GM19397 (cell line): ENCODE data around the gene NOP58.
"Not testable (repeated sequence)": the region's sequence is repeated elsewhere in the genome, so short reads cannot be mapped to it uniquely, and the experiment has no call there.

Experiments
- ATAC-seq: cut with Tn5 transposase; IDR thresholded peaks from one replicate; pipeline ENCODE4 v1.9.1; 2021; ENCODE audit warnings: mild to moderate bottlenecking, moderate library complexity; ENCODE audit not compliant: unreplicated experiment

Gene NOP58

GRCh38 chr2:202306034-202306433 is 40.5 kb downstream of the NOP58 start:
- no peak for ATAC-seq

DNA sequence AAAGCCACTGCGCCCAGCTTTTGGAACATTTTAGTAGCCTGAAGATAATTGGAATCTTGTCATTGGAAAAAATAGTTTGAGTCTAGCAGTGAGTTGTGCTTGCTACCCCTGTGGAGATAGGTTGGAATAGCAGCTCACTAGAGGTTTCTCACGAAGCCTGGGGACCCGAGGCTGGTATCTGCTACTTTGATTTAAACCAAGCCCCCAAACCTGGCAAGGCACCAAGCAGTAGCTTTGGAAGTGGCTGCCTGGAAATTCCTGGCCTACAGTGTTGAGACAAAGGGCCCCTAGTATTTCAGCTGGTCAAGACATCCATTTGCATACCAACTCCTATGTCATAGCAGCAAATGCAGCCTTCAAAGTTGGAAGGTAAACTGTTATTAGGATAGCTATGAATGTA is 42.1 kb downstream of the NOP58 start:
- no peak for ATAC-seq

- no peak for ATAC-seq
Observed at GRCh38 chr2:202311823-202312388, 46.3 kb downstream of the NOP58 start.

DNA sequence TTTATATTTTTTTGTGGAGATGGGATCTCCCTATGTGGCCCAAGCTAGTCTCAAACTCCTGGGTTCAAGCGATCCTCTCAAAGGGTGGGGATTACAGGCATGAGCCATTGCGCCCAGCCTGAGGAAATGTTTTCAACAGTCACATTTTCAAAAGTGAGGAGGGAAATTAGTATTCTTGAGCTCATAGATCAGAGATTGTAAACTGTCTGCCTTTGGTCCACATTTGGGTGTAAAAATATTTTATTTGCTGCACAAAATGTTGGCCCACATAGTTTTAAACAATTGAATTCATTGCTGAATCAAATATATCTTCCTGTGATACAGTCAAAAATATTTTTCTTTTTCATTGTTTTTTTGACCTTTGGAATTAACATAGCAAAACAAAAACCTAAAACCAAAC is 48.6 kb downstream of the NOP58 start:
- ATAC-seq, result no peak

DNA sequence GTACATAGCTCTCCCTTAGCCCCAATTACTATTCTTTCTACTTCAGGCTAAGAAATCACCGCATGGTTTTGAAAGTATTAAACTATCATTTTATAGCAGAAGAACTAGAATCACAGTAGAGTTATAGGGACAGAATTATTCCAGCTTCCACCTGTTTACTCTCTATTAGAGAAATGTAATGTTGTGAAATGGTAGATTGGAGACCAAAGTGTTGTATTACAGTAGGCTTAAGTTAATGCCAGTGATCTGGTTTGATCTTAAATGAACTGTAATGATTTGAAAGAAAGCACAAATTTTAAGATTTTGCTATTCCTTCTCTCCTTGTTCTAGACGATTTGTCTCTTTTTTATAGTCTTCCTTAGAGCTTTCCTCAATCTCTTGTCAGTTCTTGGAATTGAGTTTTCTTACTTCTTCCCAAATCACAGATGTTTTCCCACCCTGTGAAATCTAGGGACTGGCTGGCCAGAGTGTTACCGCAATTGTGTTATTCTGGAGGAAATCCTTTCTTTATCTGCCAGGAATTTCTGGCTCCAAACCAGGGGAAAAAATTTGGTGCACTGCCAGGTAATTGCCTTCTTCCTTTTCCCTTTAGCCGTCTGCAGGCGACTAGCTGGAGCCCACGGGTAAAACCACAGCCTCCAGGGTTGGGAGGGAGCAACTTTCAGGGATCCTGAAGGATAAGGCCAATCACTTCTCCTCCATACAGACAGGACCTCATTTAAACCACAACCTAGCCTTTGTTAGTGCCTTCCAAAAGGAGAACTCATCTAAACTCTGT is 51.7 kb downstream of the NOP58 start:
- no peak for ATAC-seq

DNA sequence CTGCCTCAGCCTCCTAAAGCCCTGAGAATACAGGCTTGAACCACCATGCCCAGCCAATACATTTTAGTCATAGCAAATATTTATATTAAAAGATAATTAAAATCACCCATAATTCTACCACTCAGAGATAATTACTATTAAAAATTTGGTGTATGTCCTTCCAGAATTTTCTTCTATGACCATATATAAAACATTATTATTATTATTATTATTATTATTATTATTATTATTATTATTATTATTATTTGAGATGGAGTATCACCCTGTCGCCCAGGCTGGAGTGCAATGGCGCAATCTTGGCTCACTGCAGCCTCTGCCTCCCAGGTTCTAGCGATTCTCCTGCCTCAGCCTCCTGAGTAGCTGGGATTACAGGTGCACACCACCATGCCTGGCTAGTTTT is 54.8 kb downstream of the NOP58 start:
- ATAC-seq, result not testable (repeated sequence)

GRCh38 chr2:202322435-202322834 is 56.9 kb downstream of the NOP58 start:
- ATAC-seq, result no peak

- ATAC-seq, result no peak
Observed at GRCh38 chr2:202327858-202328257, 62.3 kb downstream of the NOP58 start.

GRCh38 chr2:202335791-202336467 is 70.4 kb downstream of the NOP58 start:
- no peak for ATAC-seq

GRCh38 chr2:202337151-202337550 is 71.6 kb downstream of the NOP58 start:
- no peak for ATAC-seq

- no peak for ATAC-seq
Observed at GRCh38 chr2:202337706-202338346, 72.3 kb downstream of the NOP58 start.

DNA sequence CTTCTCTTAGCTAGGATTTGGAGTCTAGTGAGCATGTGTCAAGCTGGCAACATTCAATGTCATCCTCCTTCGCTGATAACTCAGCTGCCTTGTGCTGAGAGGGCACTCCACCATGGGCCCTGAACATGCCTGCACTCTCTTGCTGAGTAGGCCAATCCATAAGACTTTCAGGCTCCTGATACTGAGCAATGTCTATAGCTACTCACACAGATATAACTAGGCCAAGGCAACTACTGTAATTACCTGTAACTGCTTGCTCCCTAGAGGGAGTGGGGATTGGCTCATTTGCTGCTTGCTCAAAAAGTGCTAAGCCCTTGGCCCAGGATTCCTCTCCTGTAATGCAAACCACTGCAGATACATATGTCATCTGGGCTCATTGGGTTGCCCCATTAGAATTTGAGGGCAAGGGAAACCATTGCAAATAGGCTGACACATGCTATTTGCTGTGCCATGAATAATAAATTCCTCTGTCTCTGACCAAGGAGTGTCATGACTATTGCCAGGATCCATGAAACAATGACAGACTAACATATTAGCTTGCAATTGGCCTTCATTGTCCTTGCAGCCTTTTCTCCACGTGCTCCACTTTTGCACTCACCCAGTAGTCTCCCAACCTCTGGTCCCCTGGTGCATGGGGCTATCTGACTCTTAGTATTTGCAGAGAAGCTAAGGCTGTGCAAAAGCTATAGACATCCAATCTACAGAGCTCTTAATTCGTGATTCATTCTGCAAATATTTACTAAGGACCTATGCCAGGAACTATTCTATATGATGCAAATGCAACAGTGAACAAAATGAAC is 73.7 kb downstream of the NOP58 start:
- no peak for ATAC-seq

DNA sequence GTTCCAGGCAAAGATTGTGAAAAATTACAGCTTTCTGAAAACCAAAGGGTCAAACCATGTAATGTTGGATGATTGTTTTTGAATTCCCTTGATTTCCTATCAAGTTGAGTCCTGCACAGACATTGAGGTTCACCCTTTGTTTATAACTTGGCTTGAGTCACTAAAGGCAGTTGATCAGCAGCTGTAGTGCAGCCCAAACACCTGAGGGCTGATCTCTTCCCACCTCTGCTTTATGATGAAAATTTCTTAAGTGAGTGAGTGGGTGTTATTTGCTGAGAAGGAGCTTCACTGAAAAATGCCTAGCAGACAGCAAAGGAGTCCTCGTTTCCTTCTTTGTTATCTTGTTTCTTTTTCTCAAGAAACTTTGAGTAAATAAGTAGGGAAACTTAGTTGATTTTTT is 78.6 kb downstream of the NOP58 start:
- no peak for ATAC-seq

DNA sequence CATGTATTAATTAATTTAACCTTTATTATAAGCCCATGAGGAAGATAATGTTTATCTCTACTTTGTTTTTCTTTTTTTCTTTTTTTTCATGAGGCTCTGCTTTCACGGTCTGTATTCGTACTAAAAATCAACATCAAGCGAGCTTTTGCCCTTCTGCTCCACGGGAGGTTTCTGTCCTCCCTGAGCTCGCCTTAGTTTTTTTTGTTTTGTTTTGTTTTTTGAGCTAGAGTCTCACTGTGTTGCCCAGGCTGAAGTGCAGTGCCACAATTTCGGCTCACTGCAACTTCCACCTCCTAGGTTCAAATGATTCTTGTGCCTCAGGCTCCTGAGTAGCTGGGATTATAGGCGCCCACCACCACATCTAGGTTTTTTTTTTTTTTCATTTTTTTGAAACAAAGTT is 80.6 kb downstream of the NOP58 start:
- ATAC-seq, result no peak
